ENCODE measurements around the gene BCL11B.

DNA sequence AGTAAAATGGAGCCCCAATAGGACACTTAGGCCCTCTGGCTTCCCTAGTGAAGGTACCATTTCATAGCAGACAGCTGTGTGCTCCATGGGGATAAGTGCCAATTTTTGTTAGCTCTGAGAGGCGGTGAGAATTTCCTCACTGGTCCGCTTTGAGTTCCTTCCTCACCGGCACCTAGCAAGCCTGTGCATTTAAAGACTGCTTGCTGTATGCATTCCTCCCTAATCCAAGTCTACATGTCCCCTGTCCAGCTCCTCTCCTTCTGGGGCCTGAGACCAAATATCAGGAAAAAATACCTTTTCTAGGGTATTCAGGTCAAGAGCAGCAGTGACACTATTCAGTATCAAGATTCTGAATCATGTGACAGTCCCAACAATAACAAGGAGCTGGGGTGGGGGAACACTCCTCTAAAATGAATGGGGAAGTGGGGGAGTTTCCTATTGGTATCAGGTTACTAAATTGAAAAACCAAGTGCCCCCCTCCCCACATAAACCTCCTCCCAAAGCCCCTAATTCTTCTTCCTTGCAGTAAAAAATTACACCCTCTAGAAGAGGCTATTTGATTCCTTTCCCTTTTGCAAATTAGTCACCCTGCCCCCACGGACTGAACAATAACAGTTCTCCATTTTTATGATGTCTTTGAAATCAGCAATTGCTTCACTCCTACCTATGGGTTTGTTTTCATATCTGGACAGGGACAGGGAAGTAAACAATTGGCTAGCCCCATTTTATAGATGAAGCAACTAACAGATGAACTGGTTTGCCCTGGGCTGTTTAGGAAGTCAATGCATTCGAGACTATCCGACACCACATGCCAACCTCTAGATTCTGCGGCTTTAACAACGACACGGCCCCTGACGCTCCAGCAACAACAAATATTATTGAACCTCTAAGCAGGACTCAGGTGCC lies 28.9 kb downstream of the BCL11B start:
- TF ChIP-seq, protein P1, sequence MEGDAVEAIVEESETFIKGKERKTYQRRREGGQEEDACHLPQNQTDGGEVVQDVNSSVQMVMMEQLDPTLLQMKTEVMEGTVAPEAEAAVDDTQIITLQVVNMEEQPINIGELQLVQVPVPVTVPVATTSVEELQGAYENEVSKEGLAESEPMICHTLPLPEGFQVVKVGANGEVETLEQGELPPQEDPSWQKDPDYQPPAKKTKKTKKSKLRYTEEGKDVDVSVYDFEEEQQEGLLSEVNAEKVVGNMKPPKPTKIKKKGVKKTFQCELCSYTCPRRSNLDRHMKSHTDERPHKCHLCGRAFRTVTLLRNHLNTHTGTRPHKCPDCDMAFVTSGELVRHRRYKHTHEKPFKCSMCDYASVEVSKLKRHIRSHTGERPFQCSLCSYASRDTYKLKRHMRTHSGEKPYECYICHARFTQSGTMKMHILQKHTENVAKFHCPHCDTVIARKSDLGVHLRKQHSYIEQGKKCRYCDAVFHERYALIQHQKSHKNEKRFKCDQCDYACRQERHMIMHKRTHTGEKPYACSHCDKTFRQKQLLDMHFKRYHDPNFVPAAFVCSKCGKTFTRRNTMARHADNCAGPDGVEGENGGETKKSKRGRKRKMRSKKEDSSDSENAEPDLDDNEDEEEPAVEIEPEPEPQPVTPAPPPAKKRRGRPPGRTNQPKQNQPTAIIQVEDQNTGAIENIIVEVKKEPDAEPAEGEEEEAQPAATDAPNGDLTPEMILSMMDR (IDR thresholded peaks at IDR 0.05), result no peak
- TF ChIP-seq POLR2A (IDR thresholded peaks at IDR 0.05), result no peak

Data from Peyer's patch (tissue), 4 donors.